DOHH2 (cell line): ENCODE data around the gene ALS2CL.

Source experiments
- H3F3A ChIP-seq: fragments of 200-600 bp; sonication (generic), shearing (Covaris generic); 2 replicates; pipeline ENCODE4 v1.6.0; 2016; ENCODE audit warnings: antibody characterized with exemption, mild to moderate bottlenecking; ENCODE audit not compliant: control insufficient read depth, insufficient read depth
- H3K27ac ChIP-seq: fragments of 200-600 bp; sonication (generic); 2 replicates; pipeline ENCODE4 v1.5.1; 2014; ENCODE audit warnings: low read depth, mild to moderate bottlenecking, low read length, moderate library complexity
- H3K27me3 ChIP-seq: fragments of 200-600 bp; sonication (generic); 2 replicates; pipeline ENCODE4 v1.6.1; 2014; ENCODE audit warnings: mild to moderate bottlenecking, low read length, mixed read lengths; ENCODE audit not compliant: control insufficient read depth
- H3K36me3 ChIP-seq: fragments of 200-600 bp; sonication (generic); 2 replicates; pipeline ENCODE4 v1.6.1; 2014; ENCODE audit warnings: mild to moderate bottlenecking, low read length, moderate library complexity, mixed read lengths; ENCODE audit not compliant: control insufficient read depth
- H3K4me1 ChIP-seq: fragments of 200-600 bp; sonication (generic); 2 replicates; pipeline ENCODE4 v1.6.1; 2014; ENCODE audit warnings: mild to moderate bottlenecking, low read length, mixed read lengths; ENCODE audit not compliant: control insufficient read depth
- H3K4me2 ChIP-seq: fragments of 200-600 bp; sonication (generic); 2 replicates; pipeline ENCODE4 v1.6.0; 2014; ENCODE audit warnings: mild to moderate bottlenecking, low read length, moderate library complexity
- H3K4me3 ChIP-seq: fragments of 200-600 bp; sonication (generic); 2 replicates; pipeline ENCODE4 v1.5.1; 2014; ENCODE audit warnings: mild to moderate bottlenecking, low read length, mixed read lengths
- H3K79me2 ChIP-seq: fragments of 200-600 bp; sonication (generic); 2 replicates; pipeline ENCODE4 v1.6.1; 2014; ENCODE audit warnings: mild to moderate bottlenecking, low read length, mixed read lengths; ENCODE audit not compliant: control insufficient read depth
- H3K9me2 ChIP-seq: fragments of 200-600 bp; sonication (generic); replicated peaks from 2 replicates; pipeline ENCODE4 v1.6.1; 2014; ENCODE audit warnings: mild to moderate bottlenecking, low read length, mixed read lengths; ENCODE audit not compliant: control insufficient read depth
- H3K9me3 ChIP-seq: fragments of 200-600 bp; sonication (generic); 2 replicates; pipeline ENCODE4 v1.6.1; 2014; ENCODE audit warnings: antibody characterized with exemption, low read length, mixed read lengths; ENCODE audit not compliant: control insufficient read depth, insufficient read depth
- H4K20me1 ChIP-seq: fragments of 200-600 bp; sonication (generic); 2 replicates; pipeline ENCODE4 v1.6.0; 2014; ENCODE audit warnings: low read depth, mild to moderate bottlenecking, antibody characterized with exemption, low read length, moderate library complexity; ENCODE audit not compliant: control insufficient read depth, insufficient read depth
- CTCF ChIP-seq: fragments of 200-600 bp; sonication (generic); IDR thresholded peaks from one replicate; pipeline ENCODE4 v1.5.1; 2014; ENCODE audit warnings: antibody characterized with exemption, mild to moderate bottlenecking, low read depth, low read length; ENCODE audit not compliant: poor library complexity, severe bottlenecking
- EZH2phosphoT487 ChIP-seq: fragments of 200-600 bp; sonication (generic); IDR thresholded peaks from 2 replicates; pipeline ENCODE4 v1.6.1; 2017; ENCODE audit warnings: borderline replicate concordance, mild to moderate bottlenecking, antibody characterized with exemption, low read length, moderate library complexity, mixed read lengths

The ALS2CL gene

GRCh38 chr3:46646700-46647099 is 46.8 kb downstream of the ALS2CL start:
- Histone ChIP-seq H4K20me1 (no peaks in the 10 kb centered on the region), H3K9me2 (no peaks in the 10 kb centered on the region), H3K27ac (no peak overlapping the region), H3K27me3 (peaks cover 16% of the 10 kb centered on the region), H3K4me3 (no peak overlapping the region), H3K4me2 (no peak overlapping the region), H3K36me3 (no peaks in the 10 kb centered on the region), H3K79me2 (no peaks in the 10 kb centered on the region), H3K9me3 (no peaks in the 10 kb centered on the region), H3F3A (no peaks in the 10 kb centered on the region), H3K4me1 (no peaks in the 10 kb centered on the region)
- TF ChIP-seq EZH2phosphoT487, result no peak
- TF ChIP-seq CTCF, result no peak

- H3K9me2 ChIP-seq, result no peaks in the 10 kb centered on the region
- H3K4me2 ChIP-seq, result no peak overlapping the region
- H3K27me3 ChIP-seq, result peaks cover 20% of the 10 kb centered on the region
- H3K4me1 ChIP-seq, result no peaks in the 10 kb centered on the region
- no peaks in the 10 kb centered on the region for H3K79me2 ChIP-seq
- H3K27ac ChIP-seq, result no peak overlapping the region
- H3K36me3 ChIP-seq, result no peaks in the 10 kb centered on the region
- no peak overlapping the region for H3K4me3 ChIP-seq
- no peaks in the 10 kb centered on the region for H3F3A ChIP-seq
- H3K9me3 ChIP-seq, result no peaks in the 10 kb centered on the region
- H4K20me1 ChIP-seq, result no peaks in the 10 kb centered on the region
- TF ChIP-seq CTCF (no peak), EZH2phosphoT487 (no peak)
Measured at GRCh38 chr3:46643701-46644100, 49.8 kb downstream of the ALS2CL start.

- H3F3A ChIP-seq, result no peaks in the 10 kb centered on the region
- H4K20me1 ChIP-seq, result no peaks in the 10 kb centered on the region
- no peaks in the 10 kb centered on the region for H3K79me2 ChIP-seq
- no peak for TF ChIP-seq EZH2phosphoT487
- no peak for TF ChIP-seq CTCF
- H3K4me3 ChIP-seq, result no peak overlapping the region
- no peaks in the 10 kb centered on the region for H3K4me1 ChIP-seq
- no peak overlapping the region for H3K4me2 ChIP-seq
- peaks cover 20% of the 10 kb centered on the region for H3K27me3 ChIP-seq
- H3K36me3 ChIP-seq, result no peaks in the 10 kb centered on the region
- H3K9me3 ChIP-seq, result no peaks in the 10 kb centered on the region
- H3K27ac ChIP-seq, result no peak overlapping the region
- no peaks in the 10 kb centered on the region for H3K9me2 ChIP-seq
Measured at GRCh38 chr3:46642971-46643370, 50.5 kb downstream of the ALS2CL start.

GRCh38 chr3:46640927-46641326 is 52.6 kb downstream of the ALS2CL start:
- Histone ChIP-seq H3K4me1 (no peaks in the 10 kb centered on the region), H3K79me2 (no peaks in the 10 kb centered on the region), H3K9me2 (no peaks in the 10 kb centered on the region), H3F3A (no peaks in the 10 kb centered on the region), H3K36me3 (no peaks in the 10 kb centered on the region), H3K27ac (no peak overlapping the region), H3K9me3 (no peaks in the 10 kb centered on the region), H4K20me1 (no peaks in the 10 kb centered on the region), H3K27me3 (peaks cover 16% of the 10 kb centered on the region), H3K4me2 (no peak overlapping the region), H3K4me3 (no peak overlapping the region)
- no peak for TF ChIP-seq CTCF
